ENCODE data around the gene HORMAD2.

HORMAD2 gene

GRCh38 chr22:30079952-30080533 lies at the start of gene HORMAD2:
TSS of gene HORMAD2 (plus strand) at chr22:30080464. CDS start at chr22:30093953, 13,489 bp downstream.
- DNase-seq: no peak

- DNase-seq: no peak
Measured at GRCh38 chr22:30031328-30031727, 48.9 kb upstream of the HORMAD2 start.

- no peak for DNase-seq
Measured at GRCh38 chr22:30031764-30032455, 48.4 kb upstream of the HORMAD2 start.

- no peak for DNase-seq
Measured at GRCh38 chr22:30033137-30033536, 47.1 kb upstream of the HORMAD2 start.

GRCh38 chr22:30033901-30034300 lies 46.4 kb upstream of the HORMAD2 start:
- no peak for DNase-seq

- no peak for DNase-seq
Measured at GRCh38 chr22:30036656-30037055, 43.6 kb upstream of the HORMAD2 start.

- no peak for DNase-seq
Measured at GRCh38 chr22:30038219-30038618, 42.0 kb upstream of the HORMAD2 start.

GRCh38 chr22:30040499-30041260 lies 39.6 kb upstream of the HORMAD2 start:
- peak; percentile 12 for DNase-seq

GRCh38 chr22:30041475-30041874 lies 38.8 kb upstream of the HORMAD2 start:
- no peak for DNase-seq

GRCh38 chr22:30041881-30042280 lies 38.4 kb upstream of the HORMAD2 start:
- DNase-seq: no peak

- DNase-seq: no peak
Measured at GRCh38 chr22:30043161-30043560, 37.1 kb upstream of the HORMAD2 start.

GRCh38 chr22:30044369-30044768 lies 35.9 kb upstream of the HORMAD2 start:
- DNase-seq: no peak

GRCh38 chr22:30044881-30045493 lies 35.3 kb upstream of the HORMAD2 start:
- DNase-seq: no peak

GRCh38 chr22:30045494-30045887 lies 34.8 kb upstream of the HORMAD2 start:
- no peak for DNase-seq

- no peak for DNase-seq
Measured at GRCh38 chr22:30045901-30046715, 34.2 kb upstream of the HORMAD2 start.

GRCh38 chr22:30046716-30047363 lies 33.4 kb upstream of the HORMAD2 start:
- no peak for DNase-seq

- DNase-seq: no peak
Measured at GRCh38 chr22:30047364-30047738, 32.9 kb upstream of the HORMAD2 start.

- no peak for DNase-seq
Measured at GRCh38 chr22:30048681-30049080, 31.6 kb upstream of the HORMAD2 start.

- DNase-seq: no peak
Measured at GRCh38 chr22:30054067-30054763, 26.0 kb upstream of the HORMAD2 start.

GRCh38 chr22:30054764-30055069 lies 25.5 kb upstream of the HORMAD2 start:
- DNase-seq: no peak

- no peak for DNase-seq
Measured at GRCh38 chr22:30056015-30056414, 24.2 kb upstream of the HORMAD2 start.

GRCh38 chr22:30057375-30057774 lies 22.9 kb upstream of the HORMAD2 start:
- DNase-seq: no peak
